GM19438 (cell line): ENCODE measurements around the gene WWC1.
"Not testable (repeated sequence)": the region's sequence is repeated elsewhere in the genome, so short reads cannot be mapped to it uniquely, and the experiment has no call there.

Experiments used
- ATAC-seq: cut with Tn5 transposase; IDR thresholded peaks from one replicate; pipeline ENCODE4 v1.9.1; 2021; ENCODE audit warnings: low read depth; ENCODE audit not compliant: unreplicated experiment

Gene WWC1

GRCh38 chr5:168307022-168307421 lies 15.6 kb downstream of the WWC1 start:
- no peak for ATAC-seq

GRCh38 chr5:168307925-168308584 lies 16.6 kb downstream of the WWC1 start:
- ATAC-seq = no peak

- ATAC-seq = no peak
Measured at GRCh38 chr5:168308976-168309598, 17.6 kb downstream of the WWC1 start.

DNA sequence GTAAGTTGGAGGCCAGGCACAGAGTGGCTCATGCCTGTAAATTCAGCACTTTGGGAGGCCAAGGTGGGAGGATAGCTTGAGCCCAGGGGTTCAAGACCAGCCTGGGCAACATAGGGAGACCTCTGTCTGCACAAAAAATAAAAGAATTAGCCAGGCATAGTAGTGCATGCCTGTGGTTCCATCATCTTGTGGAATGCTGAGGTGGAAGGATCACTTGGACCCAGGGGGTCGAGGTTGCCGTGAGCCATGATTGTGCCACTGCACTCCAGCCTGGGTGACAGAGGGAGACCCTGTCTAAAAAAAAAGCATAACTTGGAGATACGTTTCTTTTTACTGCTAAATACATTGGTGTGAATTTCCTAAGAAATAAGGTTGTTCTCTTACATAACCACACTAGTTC lies 19.1 kb downstream of the WWC1 start:
- not testable (repeated sequence) for ATAC-seq

DNA sequence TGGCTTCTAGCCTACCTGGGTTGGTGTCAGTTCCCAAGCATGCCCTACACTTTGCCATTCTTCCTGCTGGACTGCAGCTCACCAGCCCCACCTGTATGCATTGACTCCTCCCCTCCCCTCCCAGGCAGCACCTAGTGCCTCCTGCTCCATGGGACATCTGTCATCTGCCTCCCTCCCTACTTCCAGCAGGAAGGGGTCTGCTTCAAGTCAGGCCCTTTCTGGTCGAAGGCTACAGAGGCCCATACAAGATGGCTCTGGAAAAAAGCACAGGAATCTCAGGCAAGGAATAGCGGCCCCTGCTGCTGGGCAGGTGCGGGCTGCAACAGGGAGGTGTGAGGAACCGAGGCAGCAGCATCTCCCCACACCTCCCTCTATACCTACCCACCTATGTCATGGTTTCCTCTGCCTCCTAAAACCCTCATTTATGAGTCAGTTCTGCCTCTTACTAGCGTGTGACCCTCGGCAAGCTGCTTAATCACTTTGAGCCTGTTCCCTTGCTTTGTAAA lies 19.7 kb downstream of the WWC1 start:
- ATAC-seq = no peak

GRCh38 chr5:168312606-168313295 lies 21.3 kb downstream of the WWC1 start:
- no peak for ATAC-seq

DNA sequence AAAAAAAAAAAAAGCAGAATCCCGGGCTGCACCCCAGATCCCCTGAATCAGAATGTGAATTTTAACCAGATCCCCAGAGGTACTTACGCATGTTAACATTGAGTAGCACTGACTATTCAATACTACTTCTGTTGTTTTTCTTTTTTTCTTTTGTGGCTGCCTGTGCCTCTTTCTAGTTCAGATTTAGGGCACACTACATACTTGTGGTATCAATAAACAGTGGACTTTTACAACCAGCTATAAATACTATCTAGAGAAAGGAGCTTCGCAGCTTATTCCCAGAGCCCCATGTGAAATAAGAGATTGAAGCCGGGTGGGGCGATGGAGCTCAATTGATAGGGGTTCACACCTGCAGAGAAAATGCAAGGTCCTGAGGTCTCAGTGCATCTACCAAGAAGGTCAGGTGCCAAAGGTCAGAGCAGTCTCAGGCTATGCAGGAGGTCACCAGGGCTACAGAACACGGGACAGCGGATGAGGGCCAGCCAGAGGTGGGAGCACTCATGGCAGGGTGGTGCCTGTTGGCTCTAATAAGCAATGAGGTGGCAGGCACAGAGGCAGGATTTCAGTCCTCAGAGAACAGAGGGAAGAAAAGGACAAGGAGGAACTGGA lies 22.3 kb downstream of the WWC1 start:
- no peak for ATAC-seq

GRCh38 chr5:168314735-168315411 lies 23.4 kb downstream of the WWC1 start:
- ATAC-seq = no peak

- no peak for ATAC-seq
Measured at GRCh38 chr5:168315416-168316138, 24.1 kb downstream of the WWC1 start.

GRCh38 chr5:168316139-168316578 lies 24.7 kb downstream of the WWC1 start:
- ATAC-seq = no peak

DNA sequence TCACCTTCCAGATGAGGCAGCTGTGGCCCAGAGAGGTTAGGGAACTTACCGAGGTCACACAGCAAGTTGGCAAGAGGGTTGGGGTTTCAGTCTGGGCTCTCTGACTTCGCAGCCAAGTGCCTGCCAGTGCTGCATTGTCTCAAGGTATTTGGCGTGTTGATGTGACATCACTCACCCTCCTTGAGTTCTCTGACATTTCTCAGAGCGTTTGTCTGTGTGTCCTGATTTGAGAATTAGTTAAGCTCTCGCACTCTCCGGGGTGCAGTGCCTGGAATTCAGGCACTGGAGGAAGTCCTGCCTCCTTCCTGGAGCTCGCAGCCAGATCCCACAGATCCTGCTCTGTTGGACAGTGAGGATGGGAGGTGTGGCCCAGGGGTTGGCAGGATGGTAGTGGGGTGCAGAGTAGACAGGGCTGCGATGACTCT lies 25.7 kb downstream of the WWC1 start:
- ATAC-seq = no peak

- no peak for ATAC-seq
Measured at GRCh38 chr5:168317521-168318147, 26.2 kb downstream of the WWC1 start.

GRCh38 chr5:168318240-168318639 lies 26.8 kb downstream of the WWC1 start:
- ATAC-seq = no peak

DNA sequence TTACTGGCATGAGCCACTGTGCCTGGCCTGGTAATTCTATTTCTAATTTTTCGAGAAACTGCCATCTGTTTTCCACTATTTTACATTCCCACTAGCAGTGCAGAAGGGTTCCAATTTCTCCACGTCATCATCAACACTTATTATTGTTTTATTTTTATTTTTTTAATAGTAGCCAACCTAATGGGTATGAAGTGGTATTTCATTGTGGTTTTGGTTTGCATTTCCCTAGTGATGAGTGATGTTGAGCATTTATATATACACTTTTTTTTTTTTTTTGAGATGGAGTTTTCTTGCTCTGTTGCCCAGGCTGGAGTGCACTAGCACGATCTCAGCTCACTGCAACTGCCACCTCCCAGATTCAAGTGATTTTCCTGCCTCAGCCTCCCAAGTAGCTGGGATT lies 28.3 kb downstream of the WWC1 start:
- no peak for ATAC-seq

GRCh38 chr5:168320805-168321204 lies 29.4 kb downstream of the WWC1 start:
- ATAC-seq = no peak

GRCh38 chr5:168324859-168325630 lies 33.6 kb downstream of the WWC1 start:
- ATAC-seq = no peak

- ATAC-seq = no peak
Measured at GRCh38 chr5:168327019-168327421, 35.6 kb downstream of the WWC1 start.

DNA sequence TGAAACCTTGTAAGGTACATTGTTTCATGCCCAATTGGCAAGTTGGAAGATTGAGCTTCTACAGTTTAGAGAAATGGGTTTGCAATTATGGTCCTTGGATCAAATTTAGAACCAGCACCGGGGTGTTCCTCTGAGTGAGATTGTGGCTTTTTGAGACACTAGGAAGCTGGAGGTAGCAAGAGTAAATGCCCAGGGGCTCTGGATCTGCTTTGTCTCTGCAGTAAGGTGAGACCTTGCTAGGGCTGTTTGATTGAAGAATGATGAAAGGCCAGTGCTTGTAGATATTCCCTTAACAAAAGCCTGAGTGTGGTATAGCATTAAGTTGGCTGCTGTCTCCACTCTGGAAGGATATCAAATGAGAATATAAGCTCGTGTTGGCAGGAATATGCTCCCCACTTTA lies 36.0 kb downstream of the WWC1 start:
- ATAC-seq = no peak

DNA sequence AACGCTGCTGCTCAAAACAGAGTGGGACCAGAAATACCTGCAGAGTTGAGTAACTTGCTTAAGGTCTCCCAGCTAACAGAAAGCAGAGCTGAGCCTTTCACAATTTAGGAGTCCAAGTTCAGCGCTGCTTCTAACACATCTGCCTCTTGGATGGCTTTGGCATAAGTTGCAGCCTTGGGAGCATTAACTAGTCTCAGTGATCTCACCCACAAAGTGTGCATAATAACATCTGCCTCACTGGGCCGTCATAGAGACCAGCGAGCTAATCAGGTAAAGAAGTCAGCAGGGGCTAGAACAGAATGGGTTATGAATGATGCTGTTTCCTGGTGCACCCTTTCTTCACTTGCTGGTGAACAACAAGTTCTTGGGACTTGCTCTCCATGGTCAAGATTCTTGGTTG lies 36.5 kb downstream of the WWC1 start:
- ATAC-seq = no peak
